KMS-11 (cell line): ENCODE data around the gene THBS3.
"Not testable (repeated sequence)": the region's sequence is repeated elsewhere in the genome, so short reads cannot be mapped to it uniquely, and the experiment has no call there.

Experiments
- H2AFZ ChIP-seq: fragments of 200-600 bp; sonication (generic); 2 replicates; pipeline ENCODE4 v1.6.1; 2016; ENCODE audit warnings: antibody characterized with exemption, mixed run types, low read depth
- H3K27ac ChIP-seq: fragments of 200-600 bp; sonication (generic); 2 replicates; pipeline ENCODE4 v1.6.1; 2016; ENCODE audit warnings: mild to moderate bottlenecking, mixed run types
- H3K27me3 ChIP-seq: fragments of 200-600 bp; sonication (generic); 2 replicates; pipeline ENCODE4 v1.6.1; 2017; ENCODE audit warnings: mild to moderate bottlenecking, low read depth, mixed run types, moderate library complexity; ENCODE audit not compliant: insufficient read depth
- H3K36me3 ChIP-seq: fragments of 200-600 bp; sonication (generic); 2 replicates; pipeline ENCODE4 v1.6.1; 2017; ENCODE audit warnings: mild to moderate bottlenecking, mixed run types; ENCODE audit not compliant: insufficient read depth
- H3K4me1 ChIP-seq: fragments of 200-600 bp; sonication (generic); 2 replicates; pipeline ENCODE4 v1.6.1; 2016; ENCODE audit warnings: mild to moderate bottlenecking, low read depth, mixed run types; ENCODE audit not compliant: poor library complexity, severe bottlenecking
- H3K4me2 ChIP-seq: fragments of 200-600 bp; sonication (generic); 2 replicates; pipeline ENCODE4 v1.7.0; 2016; ENCODE audit warnings: mild to moderate bottlenecking, mixed run types
- H3K4me3 ChIP-seq: fragments of 200-600 bp; sonication (generic); IDR thresholded peaks from 2 replicates; pipeline ENCODE4 v1.6.1; 2017; ENCODE audit warnings: low read depth, low read length, mixed read lengths; ENCODE audit not compliant: insufficient read depth
- H3K79me2 ChIP-seq: fragments of 200-600 bp; sonication (generic); 2 replicates; pipeline ENCODE4 v1.6.1; 2016; ENCODE audit warnings: low read depth, mixed run types; ENCODE audit not compliant: insufficient read depth
- H3K9ac ChIP-seq: fragments of 200-600 bp; sonication (generic); 2 replicates; pipeline ENCODE4 v1.6.1; 2016; ENCODE audit warnings: mild to moderate bottlenecking, mixed run types
- H4K20me1 ChIP-seq: fragments of 200-600 bp; sonication (generic); 2 replicates; pipeline ENCODE4 v1.6.1; 2016; ENCODE audit warnings: mild to moderate bottlenecking, mixed run types; ENCODE audit not compliant: insufficient read depth
- CTCF ChIP-seq: fragments of 200-600 bp; sonication (generic); conservative IDR thresholded peaks from 2 replicates; pipeline ENCODE4 v1.6.1; 2017; ENCODE audit warnings: low read depth, mild to moderate bottlenecking, antibody characterized with exemption, low read length, moderate library complexity, mixed read lengths

The THBS3 gene

GRCh38 chr1:155241069-155241679 lies 33.5 kb upstream of the THBS3 start:
- peak overlapping the region; percentile 5; the same call in 1 of the 2 replicates for H3K9ac ChIP-seq

GRCh38 chr1:155236451-155236850 lies 28.8 kb upstream of the THBS3 start:
- Histone ChIP-seq H3K36me3 (no peaks in the 10 kb centered on the region; the same call in 1 of the 2 replicates), H3K9ac (no peak overlapping the region), H3K27me3 (no peaks in the 10 kb centered on the region), H4K20me1 (no peaks in the 10 kb centered on the region), H3K4me3 (no peak overlapping the region), H3K4me2 (no peak overlapping the region), H3K4me1 (peaks cover 10% of the 10 kb centered on the region), H3K27ac (no peak overlapping the region), H2AFZ (no peak overlapping the region), H3K79me2 (no peaks in the 10 kb centered on the region)
- no peak for TF ChIP-seq CTCF

More at GRCh38 chr1:155241069-155241679, 33.5 kb upstream of the THBS3 start:
- Histone ChIP-seq H4K20me1 (no peaks in the 10 kb centered on the region), H3K27ac (no peak overlapping the region), H3K4me3 (peak overlapping the region; percentile 98), H3K79me2 (no peaks in the 10 kb centered on the region), H3K4me1 (peaks cover 38% of the 10 kb centered on the region), H2AFZ (peak overlapping the region; percentile 57), H3K4me2 (peak overlapping the region; percentile 44), H3K27me3 (no peaks in the 10 kb centered on the region), H3K36me3 (no peaks in the 10 kb centered on the region; the same call in 1 of the 2 replicates)
- TF ChIP-seq CTCF: no peak

GRCh38 chr1:155235375-155235774 lies 27.7 kb upstream of the THBS3 start:
- not testable (repeated sequence) for H3K79me2 ChIP-seq, H3K27me3 ChIP-seq, H3K4me1 ChIP-seq, H3K4me2 ChIP-seq, H3K4me3 ChIP-seq, H3K36me3 ChIP-seq, H2AFZ ChIP-seq, H3K9ac ChIP-seq, H4K20me1 ChIP-seq, H3K27ac ChIP-seq

GRCh38 chr1:155233502-155233901 lies 25.8 kb upstream of the THBS3 start:
- not testable (repeated sequence) for H3K27ac ChIP-seq, H3K9ac ChIP-seq, H3K4me1 ChIP-seq, H3K36me3 ChIP-seq, H2AFZ ChIP-seq, H3K4me3 ChIP-seq, H3K4me2 ChIP-seq, H3K27me3 ChIP-seq, H3K79me2 ChIP-seq, H4K20me1 ChIP-seq

- H3K4me1 ChIP-seq, H2AFZ ChIP-seq, H3K27ac ChIP-seq, H3K4me2 ChIP-seq, H3K36me3 ChIP-seq, H3K79me2 ChIP-seq, H3K27me3 ChIP-seq, H3K9ac ChIP-seq, H3K4me3 ChIP-seq, H4K20me1 ChIP-seq: not testable (repeated sequence)
Measured at GRCh38 chr1:155232001-155232978, 24.6 kb upstream of the THBS3 start.

- H3K4me3 ChIP-seq, H3K36me3 ChIP-seq, H3K27ac ChIP-seq, H3K79me2 ChIP-seq, H4K20me1 ChIP-seq, H3K4me1 ChIP-seq, H2AFZ ChIP-seq, H3K27me3 ChIP-seq, H3K9ac ChIP-seq, H3K4me2 ChIP-seq: not testable (repeated sequence)
Measured at GRCh38 chr1:155231302-155231701, 23.6 kb upstream of the THBS3 start.
